Limb (tissue), 2 donors: ENCODE measurements around the gene BABAM2.

Experiments
- DNase-seq, 2 donors: peaks; one replicate each; pipeline ENCODE4 v3.0.0-alpha.2; 2016; ENCODE audit errors: extremely low spot score in 2 of 2

The BABAM2 gene

GRCh38 chr2:27911458-27912210 lies 21.1 kb downstream of the BABAM2 start:
- no peak for DNase-seq

- DNase-seq: no peak
Measured at GRCh38 chr2:27912512-27912911, 22.0 kb downstream of the BABAM2 start.

DNA sequence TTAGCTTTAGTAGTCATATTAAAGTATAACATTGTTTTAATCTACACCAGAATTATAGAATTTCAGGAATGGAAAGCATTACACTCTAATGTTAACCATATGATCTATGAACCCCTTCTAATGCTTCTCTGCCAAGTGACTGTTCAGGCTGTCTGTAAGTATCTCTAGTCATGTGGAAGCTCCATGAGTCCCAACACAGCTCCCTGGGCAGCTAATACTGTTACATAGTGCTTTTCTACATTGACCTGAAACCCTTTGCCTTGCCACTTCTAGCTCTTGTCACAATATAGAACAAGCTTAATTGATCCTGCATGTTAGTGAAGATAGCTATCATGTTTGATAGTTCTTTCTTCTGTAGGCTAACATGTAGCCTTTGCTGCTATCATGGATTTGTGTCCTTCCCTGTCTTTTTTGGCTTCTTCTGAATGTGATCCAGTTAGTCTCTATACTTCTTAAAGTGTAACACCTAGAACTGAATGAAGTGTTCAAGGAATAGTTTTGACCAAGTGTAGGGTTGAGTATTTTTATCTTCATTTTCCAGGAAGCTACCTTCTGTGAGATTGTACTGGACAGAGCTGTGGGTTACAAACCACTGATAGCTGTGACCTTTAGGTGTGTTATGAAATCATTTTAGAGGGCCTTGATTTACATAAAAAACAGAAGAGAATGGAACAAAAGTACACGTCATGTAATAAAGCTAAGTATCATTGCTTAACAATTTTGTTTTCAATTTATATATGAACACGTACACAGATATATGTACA lies 23.7 kb downstream of the BABAM2 start:
- DNase-seq: peak in 1 of 2 donors; percentile 32

DNA sequence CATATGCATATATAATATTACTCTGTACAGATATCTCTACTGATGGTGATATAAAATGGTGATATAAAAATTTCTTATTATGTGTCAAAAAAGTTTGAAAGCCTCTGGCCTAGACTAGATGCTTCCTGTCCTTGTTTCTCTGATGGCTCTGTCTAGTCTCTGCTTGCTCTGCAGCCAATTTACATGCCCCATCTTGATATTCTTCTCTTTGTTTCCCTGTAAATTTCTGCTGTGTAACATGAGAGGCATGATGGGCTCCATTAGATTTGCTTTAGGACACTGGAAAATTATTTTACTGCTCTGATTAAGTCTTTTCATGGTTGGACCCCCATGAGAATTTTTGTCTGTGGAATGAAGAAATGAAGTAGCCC lies 24.3 kb downstream of the BABAM2 start:
- DNase-seq: no peak

GRCh38 chr2:27915191-27915590 lies 24.7 kb downstream of the BABAM2 start:
- no peak for DNase-seq

DNA sequence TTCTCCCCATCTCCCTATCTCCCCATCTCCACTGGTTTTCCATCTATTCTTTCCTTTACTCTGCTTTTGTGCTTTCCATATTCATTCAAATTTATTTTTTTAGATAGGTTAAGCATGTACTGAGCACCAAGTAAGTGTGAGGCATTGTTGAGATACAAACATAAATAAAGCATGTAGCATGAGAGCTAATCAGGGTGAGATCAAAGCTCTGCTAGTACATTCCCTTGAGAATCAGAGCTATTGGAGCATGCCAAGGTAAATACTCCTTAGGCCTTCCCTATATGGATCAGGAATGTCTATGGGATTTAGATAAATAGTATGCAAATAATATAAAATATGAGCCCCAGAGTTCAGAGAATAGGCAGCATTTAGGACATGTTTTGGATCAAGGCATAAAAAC lies 25.3 kb downstream of the BABAM2 start:
- DNase-seq: no peak

DNA sequence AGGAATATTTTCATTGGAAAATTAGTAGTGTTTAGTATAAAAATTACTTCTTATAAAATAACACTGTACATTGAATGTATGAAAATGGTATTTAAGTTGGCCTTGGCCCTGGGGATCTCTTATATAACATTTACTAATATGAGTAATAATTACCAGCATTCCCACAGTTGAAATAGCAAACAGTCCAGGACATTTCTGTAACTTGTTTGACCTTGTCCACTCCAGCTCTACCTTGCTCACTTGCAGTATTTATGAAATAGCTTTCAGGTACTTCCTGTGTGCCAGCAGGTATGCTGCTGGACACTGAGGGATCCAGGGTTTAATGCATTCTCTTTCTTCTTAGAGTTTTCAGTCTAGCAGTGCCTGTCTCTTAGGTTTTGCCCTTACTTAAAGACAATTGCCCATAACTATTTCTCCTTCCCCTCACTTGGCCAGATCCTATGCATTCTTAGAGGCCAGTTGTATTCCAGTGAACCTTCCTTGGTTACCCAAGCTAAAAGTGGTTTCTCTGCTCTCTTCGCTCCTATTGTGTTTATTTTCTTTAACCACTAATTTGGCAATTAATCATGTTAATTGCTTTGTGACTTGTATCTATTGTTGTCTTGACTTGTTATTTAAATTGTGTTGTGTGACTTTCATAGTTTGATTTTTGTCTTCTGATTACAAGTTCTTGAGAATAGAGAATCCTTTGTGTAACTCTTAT lies 25.9 kb downstream of the BABAM2 start:
- DNase-seq: no peak

DNA sequence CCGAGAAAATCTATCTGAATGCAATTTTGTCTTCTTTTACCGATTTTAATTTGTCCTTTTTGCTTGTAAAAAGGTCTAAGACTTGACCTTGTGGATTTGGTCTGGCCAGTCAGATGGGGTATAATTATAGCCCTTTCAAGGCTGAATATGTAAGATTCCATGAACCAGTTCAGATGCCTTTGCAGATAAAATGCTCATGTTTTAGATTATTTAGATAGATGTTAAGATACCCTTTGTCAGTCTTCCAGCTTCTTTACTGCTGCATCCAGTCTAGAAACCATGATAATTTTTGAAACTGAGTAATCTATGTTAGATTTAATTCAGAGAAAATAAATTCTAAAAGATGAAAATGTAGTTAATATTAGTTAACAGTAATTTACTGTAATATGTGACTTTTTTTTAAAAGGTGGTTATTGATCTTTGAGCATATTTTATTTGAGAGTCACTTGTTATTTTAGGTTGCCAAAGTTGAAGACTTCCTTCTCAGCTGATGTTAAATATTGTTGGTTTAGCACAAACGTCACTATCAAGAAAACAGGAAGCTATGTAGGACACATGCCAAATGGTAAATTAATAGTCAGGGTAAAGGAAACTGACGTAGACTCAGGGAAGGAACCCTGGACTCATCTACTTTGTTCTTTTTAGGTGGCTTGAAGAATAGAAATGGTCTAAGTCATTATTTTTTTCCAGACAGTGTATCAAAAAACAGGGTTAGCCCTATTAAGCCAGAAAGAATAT lies 29.8 kb downstream of the BABAM2 start:
- no peak for DNase-seq

DNA sequence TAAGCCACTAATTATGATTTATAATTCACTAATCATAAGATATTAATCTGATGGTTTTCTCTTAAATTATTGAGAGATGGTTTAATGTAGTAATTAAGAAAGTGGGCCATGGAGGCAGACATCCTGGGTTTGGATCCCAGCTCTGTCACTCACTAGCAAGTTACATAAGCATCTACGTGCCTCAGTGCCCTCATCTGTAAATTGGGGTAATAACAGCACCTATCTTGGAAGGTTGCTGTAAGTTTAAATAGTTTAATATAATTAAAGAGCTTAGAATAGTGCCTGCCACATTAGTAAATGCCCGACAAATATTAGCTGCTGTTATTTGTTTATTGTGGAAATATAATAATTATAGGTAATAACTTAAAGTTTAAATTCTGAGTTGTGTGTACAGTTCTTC lies 30.9 kb downstream of the BABAM2 start:
- DNase-seq: no peak

GRCh38 chr2:27921880-27922547 lies 31.5 kb downstream of the BABAM2 start:
- no peak for DNase-seq

DNA sequence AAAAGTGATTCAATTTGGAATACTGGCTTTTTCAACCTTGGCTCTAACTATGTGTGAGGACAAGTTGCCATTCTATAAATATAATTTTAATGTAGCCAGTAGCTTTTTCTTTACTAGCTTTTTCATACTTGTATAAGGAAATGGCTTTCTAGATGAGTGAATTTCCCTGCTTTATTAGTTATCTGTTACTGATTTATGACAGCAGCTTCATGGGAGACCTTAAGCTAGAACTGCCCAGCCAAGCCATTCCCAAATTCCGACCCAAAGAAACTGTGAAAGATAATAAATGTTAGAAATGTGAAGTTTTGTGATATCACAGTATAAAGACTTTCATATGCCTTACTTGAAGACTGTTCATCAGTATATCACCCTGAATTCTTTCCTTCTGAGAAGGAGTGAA lies 32.3 kb downstream of the BABAM2 start:
- DNase-seq: no peak

GRCh38 chr2:27925766-27926472 lies 35.4 kb downstream of the BABAM2 start:
- DNase-seq: no peak

DNA sequence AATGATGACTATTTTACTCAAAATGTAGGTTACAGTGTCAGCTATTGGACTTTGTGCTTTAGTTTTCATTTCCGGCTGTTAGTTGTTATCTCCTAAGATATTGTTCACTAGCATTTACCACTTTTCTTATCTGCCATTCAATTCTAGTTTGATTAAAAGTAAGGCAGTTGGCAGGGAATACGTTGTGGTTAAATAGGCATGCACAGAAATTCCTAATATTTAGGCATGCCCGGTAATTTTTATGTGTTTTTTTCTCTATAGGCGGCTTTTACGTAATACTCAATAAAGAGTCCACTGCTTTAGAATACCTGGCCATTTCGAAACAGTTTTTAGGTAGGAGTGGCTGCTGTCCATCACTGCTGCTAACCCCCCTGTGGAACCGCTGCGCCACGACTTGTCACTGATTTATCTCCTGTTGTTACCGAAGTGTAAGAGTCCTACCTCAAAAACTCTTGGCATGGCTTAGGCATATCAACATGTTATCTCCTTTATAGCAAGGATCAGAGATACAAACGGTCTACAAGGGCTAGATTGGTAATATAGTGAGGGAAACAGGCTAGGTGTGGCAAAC lies 39.5 kb downstream of the BABAM2 start:
- DNase-seq: no peak

DNA sequence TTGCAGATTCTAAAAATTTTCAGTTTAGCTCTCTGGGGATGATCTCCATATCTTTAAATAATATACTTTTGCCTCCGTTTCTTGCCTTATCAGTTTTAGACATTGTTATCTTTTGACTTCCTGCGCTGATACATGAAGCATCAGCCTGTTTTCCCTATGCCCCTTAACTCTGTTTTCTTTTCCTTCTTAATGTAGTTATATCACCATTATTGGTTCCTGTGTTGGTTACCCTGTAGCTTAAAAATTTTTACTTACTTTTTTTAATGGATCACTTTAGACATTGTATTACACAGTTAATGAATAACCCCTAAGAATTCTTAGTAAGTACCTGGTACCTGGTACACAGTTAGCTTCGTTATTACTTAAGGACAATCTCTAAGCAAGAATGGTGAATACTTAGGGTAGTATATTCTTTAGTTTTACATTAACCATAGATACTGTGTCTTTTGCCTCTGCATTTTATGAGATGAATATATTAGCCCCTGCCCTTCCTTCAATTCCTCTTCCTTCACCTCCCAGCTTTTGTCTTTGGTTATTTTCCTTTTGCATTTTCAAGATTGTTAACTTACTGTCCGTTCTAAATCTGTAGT lies 40.9 kb downstream of the BABAM2 start:
- no peak for DNase-seq

GRCh38 chr2:27932396-27932795 lies 41.9 kb downstream of the BABAM2 start:
- no peak for DNase-seq

DNA sequence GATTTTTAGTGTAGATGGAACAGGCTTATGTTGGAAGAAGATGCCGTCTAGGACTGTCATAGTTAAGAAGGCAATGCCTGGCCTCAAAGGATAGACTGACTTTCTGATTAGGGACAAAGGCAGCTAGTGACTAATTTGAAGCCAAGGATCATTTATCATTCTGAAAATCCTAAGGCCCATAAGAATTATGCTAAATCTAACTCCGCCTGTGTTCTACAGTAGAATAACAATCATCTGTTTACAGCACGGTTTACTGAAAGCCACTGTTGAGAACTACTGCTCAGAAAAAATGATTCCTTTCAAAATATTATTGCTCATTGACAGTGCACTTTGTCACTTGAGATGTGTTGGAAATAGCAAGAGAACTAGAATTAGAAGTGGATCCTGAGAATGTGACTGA lies 44.5 kb downstream of the BABAM2 start:
- no peak for DNase-seq

DNA sequence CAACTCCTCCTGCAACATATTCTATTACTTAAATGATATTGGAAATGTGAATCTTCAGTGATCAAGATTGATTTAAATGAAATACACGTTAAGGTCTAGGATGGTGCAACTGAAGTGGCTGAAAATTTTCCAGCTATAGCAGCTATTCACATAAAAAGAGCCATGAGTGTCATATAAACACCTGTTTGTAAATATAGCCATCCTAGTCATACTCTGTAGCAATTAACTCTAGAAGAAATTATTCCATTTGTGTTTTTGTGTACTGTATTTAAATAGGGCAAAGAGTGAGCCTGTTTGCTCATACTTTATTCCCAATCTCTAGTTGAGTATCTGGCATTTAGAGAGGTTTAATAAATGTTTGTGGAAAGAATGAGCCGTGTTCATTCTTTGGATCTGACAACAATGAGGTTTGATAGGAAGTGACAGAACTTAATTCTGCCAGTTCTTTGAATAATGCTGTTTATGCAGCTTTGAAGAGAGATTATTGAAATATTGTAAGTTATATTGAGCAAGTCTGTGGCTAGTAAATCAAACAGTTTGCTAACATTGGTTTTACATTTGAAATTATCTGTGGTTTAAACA lies 49.7 kb downstream of the BABAM2 start:
- DNase-seq: no peak

GRCh38 chr2:27940982-27941381 lies 50.5 kb downstream of the BABAM2 start:
- DNase-seq: no peak
